Body of pancreas (tissue), 4 donors: Measurements from ENCODE around the gene PPARGC1A. TPM values are rescaled to one million over a fixed set of nuclear protein-coding genes. Genes with fewer than 3 reads are reported as not detected.
A peak's percentile ranks its signal among the peaks of the same experiment; 100 is the strongest.

ENCODE experiments used
- ATAC-seq: fragments of 150-250 bp; one replicate; pipeline ENCODE4 v1.9.1; 2016
- DNase-seq, 4 donors: peaks; one replicate each; pipeline ENCODE4 v3.0.0-alpha.2; 2019
- H3K27ac ChIP-seq, 4 donors: fragments of 200-600 bp; sonication (generic); 1 replicate in 3 of 4; 2 replicates in 1 of 4; pipeline versions ENCODE4 v1.5.1 to v1.6.1; 2016 to 2019; ENCODE audit warnings: mild to moderate bottlenecking in 1 of 4, mixed read lengths in 1 of 4, moderate library complexity in 1 of 4
- H3K27me3 ChIP-seq, 2 donors: fragments of 200-600 bp; sonication (generic); one replicate each; pipeline ENCODE4 v1.6.0; 2016; ENCODE audit warnings: mild to moderate bottlenecking in 1 of 2
- H3K36me3 ChIP-seq, 2 donors: fragments of 200-600 bp; sonication (generic); replicated peaks in 1 of 2; 2 replicates each; pipeline ENCODE4 v1.5.1; 2016; ENCODE audit warnings: low read depth in 2 of 2; ENCODE audit not compliant: insufficient read depth in 1 of 2
- H3K4me1 ChIP-seq: fragments of 200-600 bp; sonication (generic); one replicate; pipeline ENCODE4 v1.6.0; 2016
- H3K4me3 ChIP-seq, 2 donors: fragments of 200-600 bp; sonication (generic); 1 replicate in 1 of 2; 2 replicates in 1 of 2; pipeline ENCODE4 v1.5.1; 2016 to 2019
- H3K9me3 ChIP-seq, 3 donors: fragments of 200-600 bp; sonication (generic); 1 replicate in 2 of 3; 2 replicates in 1 of 3; pipeline ENCODE4 v1.5.1; 2016
- CTCF ChIP-seq, 7 experiments: fragments of 450-650 bp in 4 of 7; fragments of 200-600 bp in 3 of 7; sonication (generic) in 3 of 7; IDR thresholded peaks; one replicate each; pipeline ENCODE4 v1.5.1; 2016 to 2019; ENCODE audit warnings: antibody characterized with exemption in 7 of 7
- POLR2A ChIP-seq, 3 donors: fragments of 450-650 bp; IDR thresholded peaks; one replicate each; pipeline ENCODE4 v1.6.1; 2016; ENCODE audit warnings: antibody characterized with exemption in 3 of 3, mild to moderate bottlenecking in 2 of 3
- WGBS, 2 donors: methylation state at CpG; one replicate each; pipeline ENCODE4 v1.1.5; 2017; 5-methylcytosine and 5-hydroxymethylcytosine counted together
- intact Hi-C: fragments of 100-400 bp; cut with DNase I; formaldehyde crosslinking; loops from one replicate; pipeline ENCODE4 v1.15.1; 2023
- total RNA-seq, 2 donors: library from RNA; depleted of rRNA; stranded (reverse); fragments of >200 nt; gene quantifications; one replicate each; pipeline ENCODE4 v1.1.0, GENCODE V29; 2016

Gene PPARGC1A
- total RNA-seq = 10 to 100 TPM in 1 of 2 donors, 1 to 10 TPM in 1; 8.0 to 44.8 TPM

GRCh38 chr4:23889814-23890341, at the start of gene PPARGC1A:
Gene PPARGC1A, minus strand, starts transcription at chr4:23890047. Its CDS starts 90 bp downstream, at chr4:23889957.
- Histone ChIP-seq H3K27ac (peak within 1 kb of the TSS; percentile 40 to 84 (median 64)), H3K27me3 (no peaks in the 10 kb centered on the region), H3K4me3 (peak within 1 kb of the TSS in 1 of 2 donors; percentile 3), H3K9me3 (no peaks in the 10 kb centered on the region), H3K4me1 (peaks cover 16% of the 10 kb centered on the region), H3K36me3 (no peaks in the 10 kb centered on the region)
- ATAC-seq (peak; percentile 83), DNase-seq (peak; percentile 47 to 75 (median 66))
- WGBS, 2 donors = 1 to 2% methylated on average over 10 of the region's 10 CpGs
- intact Hi-C loops = no loop called here
- no peak for TF ChIP-seq CTCF (IDR thresholded peaks at IDR 0.05)
- peak; percentile 12 to 81 (median 77) for TF ChIP-seq POLR2A (IDR thresholded peaks at IDR 0.05)

- Histone ChIP-seq H3K36me3 (no peaks in the 10 kb centered on the region), H3K27me3 (no peaks in the 10 kb centered on the region), H3K4me3 (no peak overlapping the region), H3K9me3 (no peaks in the 10 kb centered on the region), H3K4me1 (peaks cover 6% of the 10 kb centered on the region), H3K27ac (no peak overlapping the region)
- ATAC-seq = no peak
- DNase-seq = no peak
- intact Hi-C loops = no loop called here
- no peak for TF ChIP-seq CTCF (IDR thresholded peaks at IDR 0.05)
- 69 to 83% methylated on average over 1 of the region's 1 CpG for WGBS, 2 donors
These were observed 48.9 kb upstream of the PPARGC1A start for GRCh38 chr4:23938796-23939195.

GRCh38 chr4:23937173-23937572, 47.3 kb upstream of the PPARGC1A start:
- DNase-seq = no peak
- no peaks in the 10 kb centered on the region for H3K9me3 ChIP-seq
- TF ChIP-seq POLR2A (IDR thresholded peaks at IDR 0.05) (no peak), CTCF (IDR thresholded peaks at IDR 0.05) (no peak)
- H3K4me3 ChIP-seq = no peak overlapping the region
- H3K4me1 ChIP-seq = peaks cover 6% of the 10 kb centered on the region
- H3K36me3 ChIP-seq = no peaks in the 10 kb centered on the region
- intact Hi-C loops = no loop called here
- no peak for ATAC-seq
- WGBS, 2 donors = 30 to 33% methylated on average over 2 of the region's 2 CpGs
- no peak overlapping the region for H3K27ac ChIP-seq
- H3K27me3 ChIP-seq = no peaks in the 10 kb centered on the region

GRCh38 chr4:23934915-23935314, 45.1 kb upstream of the PPARGC1A start:
- Histone ChIP-seq H3K4me3 (no peak overlapping the region), H3K27me3 (no peaks in the 10 kb centered on the region), H3K36me3 (no peaks in the 10 kb centered on the region), H3K27ac (peak overlapping the region in 3 of 4 donors; percentile 3 to 51 (median 7)), H3K4me1 (peaks cover 16% of the 10 kb centered on the region), H3K9me3 (no peaks in the 10 kb centered on the region)
- intact Hi-C loops = no loop called here
- ATAC-seq = peak; percentile 63
- TF ChIP-seq POLR2A (IDR thresholded peaks at IDR 0.05) (no peak), CTCF (IDR thresholded peaks at IDR 0.05) (no peak)
- peak; percentile 29 to 69 (median 59) for DNase-seq
- 20 to 24% methylated on average over 3 of the region's 3 CpGs for WGBS, 2 donors

GRCh38 chr4:23934223-23934622, 44.4 kb upstream of the PPARGC1A start:
- TF ChIP-seq POLR2A (IDR thresholded peaks at IDR 0.05) (no peak), CTCF (IDR thresholded peaks at IDR 0.05) (no peak)

More at GRCh38 chr4:23934223-23934622, 44.4 kb upstream of the PPARGC1A start:
- Histone ChIP-seq H3K4me1 (peaks cover 16% of the 10 kb centered on the region), H3K9me3 (no peaks in the 10 kb centered on the region), H3K4me3 (no peak overlapping the region), H3K27ac (peak overlapping the region in 3 of 4 donors; percentile 3 to 51 (median 7)), H3K36me3 (no peaks in the 10 kb centered on the region), H3K27me3 (no peaks in the 10 kb centered on the region)
- no peak for DNase-seq
- intact Hi-C loops = no loop called here
- WGBS, 2 donors = 73 to 82% methylated on average over 4 of the region's 4 CpGs
- no peak for ATAC-seq
